ENCODE measurements around the gene NFKBIL1.
"Not testable (repeated sequence)": the region's sequence is repeated elsewhere in the genome, so short reads cannot be mapped to it uniquely, and the experiment has no call there.

Gene NFKBIL1

GRCh38 chr6:31580807-31581433 is 33.5 kb downstream of the NFKBIL1 start:
- DNase-seq (ENCODE audit: low spot score) = peak; percentile 91

DNA sequence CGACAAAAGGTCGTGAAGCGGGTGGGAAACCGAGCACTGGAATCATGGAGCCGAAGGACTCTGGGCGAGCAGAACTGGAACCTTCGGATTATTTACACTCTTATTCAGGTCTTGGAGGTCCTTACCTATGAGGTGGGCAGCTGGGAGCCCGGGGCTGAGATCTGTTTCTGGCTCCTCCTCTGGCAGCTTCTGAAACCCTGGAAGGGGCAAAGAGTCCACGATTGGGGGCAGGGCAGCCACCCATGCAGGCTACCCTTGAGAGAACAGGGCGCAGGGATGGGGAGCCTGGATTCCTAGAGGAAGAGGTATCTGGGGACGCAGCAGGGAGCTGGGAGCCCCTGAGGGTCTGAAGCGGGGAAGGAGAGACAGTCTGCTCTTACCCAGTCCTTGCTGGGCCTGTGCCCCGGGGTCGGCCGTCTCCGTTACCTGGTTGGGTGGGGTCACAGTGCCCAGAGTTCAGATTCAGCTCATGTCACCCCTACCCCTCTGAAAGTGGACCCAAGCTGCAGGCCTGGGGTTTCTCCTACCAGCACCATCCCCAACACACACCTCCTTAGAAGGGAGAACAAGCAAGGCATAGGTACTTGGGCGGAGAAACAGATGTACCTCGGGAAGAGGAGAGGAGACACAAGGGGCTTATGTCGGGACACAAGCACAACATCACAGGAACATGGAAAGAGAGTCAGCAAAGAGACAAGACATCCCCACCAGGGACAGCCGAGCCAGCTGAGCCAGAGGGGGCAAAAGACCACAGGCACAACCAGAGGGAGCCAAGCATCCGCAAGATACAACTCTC is 34.2 kb downstream of the NFKBIL1 start:
- DNase-seq (ENCODE audit: low spot score) = no peak

DNA sequence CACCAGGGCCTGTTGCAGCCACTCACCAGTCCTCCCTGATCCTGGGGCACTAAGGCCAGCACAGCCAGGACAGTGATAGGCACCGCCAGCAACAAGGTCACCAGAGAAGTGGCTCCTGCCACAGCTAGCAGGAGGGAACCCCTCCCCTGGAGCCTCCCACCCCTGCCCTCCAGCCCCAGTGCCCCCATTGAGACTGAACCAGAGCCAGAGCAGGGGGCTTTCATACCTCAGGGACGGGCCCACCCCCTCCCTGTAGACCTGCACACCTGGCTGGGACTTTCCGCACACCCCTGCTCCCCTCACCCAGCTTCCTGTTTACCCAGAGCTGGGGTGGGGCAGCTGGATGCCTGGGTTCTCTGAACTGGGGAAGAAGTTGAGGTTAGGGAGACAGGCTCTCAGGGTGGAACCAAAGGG is 34.8 kb downstream of the NFKBIL1 start, which contains the start of gene LTB:
Gene LTB, minus strand, starts transcription at position 195 of the 414 bp plus-strand sequence. Its CDS starts 7 bp downstream, at position 188.
- peak; percentile 90 for DNase-seq (ENCODE audit: low spot score)

- DNase-seq (ENCODE audit: low spot score) = peak; percentile 69
Measured at GRCh38 chr6:31585491-31585890, 38.1 kb downstream of the NFKBIL1 start.

GRCh38 chr6:31586008-31586407 is 38.6 kb downstream of the NFKBIL1 start, which contains the start of gene LST1:
LST1 (plus strand) TSS chr6:31586277; CDS start chr6:31587300, 1,023 bp downstream.
- DNase-seq (ENCODE audit: low spot score) = no peak

- no peak for DNase-seq (ENCODE audit: low spot score)
Measured at GRCh38 chr6:31586599-31587281, 39.3 kb downstream of the NFKBIL1 start.

GRCh38 chr6:31587791-31588777 is 40.7 kb downstream of the NFKBIL1 start:
- DNase-seq (ENCODE audit: low spot score) = no peak

- DNase-seq (ENCODE audit: low spot score) = no peak
Measured at GRCh38 chr6:31588871-31589650, 41.7 kb downstream of the NFKBIL1 start.

GRCh38 chr6:31590691-31591090 is 43.3 kb downstream of the NFKBIL1 start:
- DNase-seq (ENCODE audit: low spot score) = not testable (repeated sequence)

- no peak for DNase-seq (ENCODE audit: low spot score)
Measured at GRCh38 chr6:31592396-31592771, 45.0 kb downstream of the NFKBIL1 start.

DNA sequence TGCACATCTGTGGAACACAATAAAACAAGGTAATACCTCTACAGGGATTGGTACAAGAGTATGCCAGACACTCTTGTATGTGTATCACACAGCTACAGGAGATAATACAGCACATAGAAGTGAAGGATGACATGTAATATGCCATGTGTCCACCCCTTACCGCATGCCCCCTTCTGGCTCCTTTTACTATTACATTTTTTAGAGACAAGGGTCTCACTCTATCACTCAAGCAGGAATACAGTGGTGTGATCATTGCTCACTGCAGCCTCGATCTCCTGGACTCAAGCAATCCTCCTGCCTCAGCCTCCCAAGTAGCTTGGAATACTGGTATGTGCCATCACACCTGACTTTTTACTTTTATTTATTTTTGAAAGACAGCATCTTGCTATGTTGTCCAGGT is 49.6 kb downstream of the NFKBIL1 start:
- DNase-seq (ENCODE audit: low spot score) = peak; percentile 85

DNA sequence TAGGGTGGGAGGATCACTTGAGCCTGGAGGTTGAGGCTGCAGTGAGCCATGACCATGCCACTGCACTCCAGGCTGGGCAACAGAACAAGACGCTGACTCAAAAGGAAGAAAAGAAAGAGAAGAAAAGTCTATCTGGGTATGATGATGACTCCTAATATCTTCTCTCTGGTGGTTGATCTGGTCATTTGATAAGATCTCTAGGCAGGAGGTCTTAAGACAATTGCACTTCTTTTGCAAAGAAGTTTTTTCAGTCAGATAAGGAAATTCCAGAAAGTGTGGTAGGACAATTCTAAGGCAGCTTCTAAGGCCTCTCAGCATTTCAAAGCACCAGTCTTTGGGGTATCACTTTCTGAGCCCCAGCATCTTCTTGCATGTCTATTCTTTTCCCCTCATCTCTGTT is 59.9 kb downstream of the NFKBIL1 start:
- DNase-seq (ENCODE audit: low spot score) = no peak
